H1 (cell line): Measurements from ENCODE around the gene CDR2. TPM values are rescaled to one million over a fixed set of nuclear protein-coding genes. Genes with fewer than 3 reads are reported as not detected.

ENCODE experiments used
- CTBP2 ChIP-seq: IDR thresholded peaks from 2 replicates; pipeline ENCODE4 v1.7.0; 2011; ENCODE audit warnings: borderline replicate concordance, mild to moderate bottlenecking, moderate library complexity, mixed read lengths, low read length; ENCODE audit not compliant: insufficient read depth, insufficient read length
- FOSL1 ChIP-seq: IDR thresholded peaks from 2 replicates; pipeline ENCODE4 v1.6.1; 2011; ENCODE audit warnings: mild to moderate bottlenecking, low read depth, low read length, moderate library complexity; ENCODE audit not compliant: insufficient read depth
- NANOG ChIP-seq: IDR thresholded peaks from 2 replicates; pipeline ENCODE4 v1.6.1; 2011; ENCODE audit warnings: low read length, low read depth, mild to moderate bottlenecking, inconsistent platforms; ENCODE audit not compliant: insufficient read depth, poor library complexity, severe bottlenecking
- PHF8 ChIP-seq: fragments of 200-600 bp; sonication (generic); conservative IDR thresholded peaks from 2 replicates; pipeline ENCODE4 v1.7.1; 2012; ENCODE audit warnings: low read depth, mild to moderate bottlenecking, inconsistent platforms, low read length, moderate library complexity
- SAP30 ChIP-seq: fragments of 300-600 bp; sonication (generic); IDR thresholded peaks from 2 replicates; pipeline ENCODE4 v1.7.1; 2012; ENCODE audit warnings: low read length, moderate library complexity, mild to moderate bottlenecking, inconsistent platforms; ENCODE audit not compliant: insufficient read depth, insufficient replicate concordance
- SIX5 ChIP-seq: IDR thresholded peaks from 2 replicates; pipeline ENCODE4 v1.6.1; 2011; ENCODE audit warnings: mild to moderate bottlenecking, low read depth, low read length
- YY1 ChIP-seq: IDR thresholded peaks from 2 replicates; pipeline ENCODE4 v1.6.1; 2011; ENCODE audit warnings: low read depth, mild to moderate bottlenecking, low read length
- polyA plus RNA-seq, 7 experiments: library from polyadenylated mRNA; depleted of rRNA in 3 of 7; stranded (reverse) in 5 of 7; unstranded in 2 of 7; fragments of >200 nt in 5 of 7; fragments of 200-250 nt in 2 of 7; gene quantifications; 1 replicate in 5 of 7; 2 replicates in 1 of 7; 4 replicates in 1 of 7; pipeline versions ENCODE4 v1.2.1 to v1.2.3, GENCODE V29; 2011 to 2013; ENCODE audit warnings: missing spikeins in 2 of 7, mixed read lengths in 2 of 7
- total RNA-seq: library from RNA; stranded (reverse); fragmentation: NEBNext Ultra II Directional; extraction: Animal tissue kit (Norgen Biotek cat#: 25700); gene quantifications from 2 replicates; pipeline ENCODE4 v1.2.1, GENCODE V29; 2021

The CDR2 gene
- total and polyA plus RNA-seq, 2 of the 8 experiments (the other 6 are each of a cell fraction or from before 2014, with no cell fraction given) = 16.3 to 34.9 TPM

DNA sequence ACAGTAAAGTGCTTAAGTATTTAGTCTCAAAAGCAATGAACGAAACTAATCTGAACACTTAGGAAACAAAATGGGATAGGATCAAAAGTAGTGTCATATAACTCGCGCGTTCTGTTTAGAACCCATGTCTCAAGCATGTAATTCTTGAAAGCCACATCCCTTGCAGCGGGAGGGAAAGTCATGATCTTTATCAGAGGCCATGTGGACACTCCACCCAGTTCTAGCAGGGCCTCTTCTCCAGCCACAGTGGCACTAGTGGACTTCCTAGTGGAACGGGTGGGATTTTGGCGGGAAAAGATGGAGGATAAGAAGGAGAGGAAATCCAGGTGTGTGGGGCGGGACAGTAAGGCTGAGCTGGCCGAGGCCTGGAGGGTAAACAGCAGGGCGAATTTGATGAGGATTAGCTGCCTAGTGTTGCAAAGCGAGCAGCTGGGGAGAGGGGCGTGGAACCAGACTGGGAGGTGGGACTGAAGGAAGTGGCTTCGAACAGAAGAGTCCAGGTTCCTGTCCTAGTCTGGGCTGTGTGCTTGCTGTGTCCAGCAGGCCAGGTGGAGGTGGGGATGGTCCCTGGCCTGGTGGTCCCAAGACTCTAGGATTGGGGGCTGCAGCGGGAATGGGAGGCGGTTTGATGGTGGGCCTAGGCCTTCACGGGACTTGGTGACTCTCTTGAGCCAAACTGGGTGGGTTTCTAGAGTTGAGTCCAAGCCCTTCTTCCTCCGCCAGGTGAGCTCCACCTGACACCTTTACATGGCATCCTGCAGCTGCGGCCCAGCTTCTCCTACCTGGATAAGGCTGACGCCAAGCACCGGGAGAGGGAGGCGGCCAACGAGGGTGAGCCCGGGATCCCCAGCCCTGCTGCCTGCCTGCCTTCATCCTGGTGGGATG lies 61.3 kb downstream of the CDR2 start (continued):
- TF ChIP-seq SIX5 (no peak), YY1 (no peak), CTBP2 (no peak), PHF8 (no peak), NANOG (no peak), SAP30 (no peak), FOSL1 (no peak)
